ENCODE data around the gene CCDC60.
A peak's percentile ranks its signal among the peaks of the same experiment; 100 is the strongest.

Gene CCDC60

DNA sequence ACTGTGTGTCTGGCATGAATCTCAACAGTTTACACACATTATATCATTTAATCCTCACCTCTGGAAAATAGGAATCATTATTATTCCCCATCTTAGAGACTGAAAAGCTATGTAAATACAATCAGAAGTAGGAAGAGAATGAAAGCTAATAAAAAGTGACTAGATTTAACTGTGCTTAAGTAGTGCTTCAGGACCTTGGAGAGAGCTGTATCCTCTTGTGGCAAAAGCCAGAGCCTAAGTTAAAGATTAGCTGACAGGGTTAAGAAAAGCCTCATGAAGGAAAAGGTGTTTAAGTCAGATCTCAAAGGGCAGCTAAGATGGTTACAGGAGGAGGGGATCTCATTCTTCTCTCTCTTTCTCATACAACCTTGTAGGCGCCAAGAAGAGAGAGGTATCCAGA, 193.7 kb downstream of the CCDC60 start:
- DNase-seq (ENCODE audit: low read depth in 2 of 2) = no peak

DNA sequence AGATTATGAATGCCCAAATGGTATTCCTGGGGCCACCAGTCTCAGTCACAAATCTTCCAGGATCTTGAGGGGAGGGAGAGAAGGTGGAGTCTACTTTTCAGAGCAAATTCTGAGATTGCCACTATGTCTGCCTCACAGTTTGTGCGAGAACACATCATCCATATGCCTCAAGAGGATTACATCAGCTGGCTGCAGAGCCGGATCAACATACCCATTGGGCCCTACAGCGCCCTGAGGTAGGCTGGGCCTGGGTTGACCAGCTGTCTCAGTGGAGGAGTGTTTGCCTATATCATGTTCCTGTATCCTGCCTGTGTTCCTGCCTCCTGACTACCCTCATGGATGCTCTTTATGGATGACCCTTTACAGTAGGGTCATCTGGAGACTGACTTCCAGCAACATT, 205.9 kb downstream of the CCDC60 start:
- no peak for DNase-seq (ENCODE audit: low read depth in 2 of 2)

DNA sequence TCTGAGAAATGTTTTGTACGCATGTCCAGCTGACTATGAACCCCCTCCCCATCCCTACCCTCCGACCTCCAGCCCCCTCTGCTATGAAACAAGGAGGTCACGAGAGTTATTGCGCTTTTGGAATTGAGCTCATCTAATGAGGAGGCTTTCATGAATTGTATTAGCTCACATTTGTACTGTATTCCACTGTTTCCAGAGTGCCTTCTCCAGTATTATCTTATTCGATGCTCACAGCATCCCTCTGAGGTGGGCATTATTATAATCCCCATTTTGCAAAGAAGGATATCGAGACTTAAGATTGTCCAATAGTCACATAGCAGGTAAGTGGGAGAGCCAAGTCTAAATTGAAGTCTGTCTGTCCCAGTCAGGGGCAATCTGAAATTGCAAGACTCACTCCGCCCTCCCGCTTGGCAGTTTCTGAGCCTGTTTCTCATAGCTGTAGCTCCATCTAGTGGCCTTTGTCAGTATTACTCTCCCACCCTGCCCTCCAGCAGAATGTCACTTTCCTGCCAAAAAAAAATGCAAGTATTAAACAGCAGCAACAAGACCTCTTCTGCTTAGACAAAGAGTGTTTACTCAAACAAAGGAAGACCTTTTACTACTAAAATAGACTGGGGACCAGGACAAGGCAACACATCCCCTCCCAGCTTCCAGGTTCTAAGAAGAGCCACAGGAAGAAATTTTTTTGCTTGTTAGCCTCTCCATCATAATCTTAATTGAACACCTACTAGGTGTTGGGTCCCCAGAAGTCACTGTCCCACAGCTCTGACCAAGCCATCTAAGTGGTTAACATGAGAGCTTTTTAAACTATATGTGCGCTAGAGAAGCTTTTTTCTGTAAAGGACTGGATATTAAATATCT, 210.5 kb downstream of the CCDC60 start:
- DNase-seq (ENCODE audit: low read depth in 2 of 2) = peak; percentile 20 to 38

DNA sequence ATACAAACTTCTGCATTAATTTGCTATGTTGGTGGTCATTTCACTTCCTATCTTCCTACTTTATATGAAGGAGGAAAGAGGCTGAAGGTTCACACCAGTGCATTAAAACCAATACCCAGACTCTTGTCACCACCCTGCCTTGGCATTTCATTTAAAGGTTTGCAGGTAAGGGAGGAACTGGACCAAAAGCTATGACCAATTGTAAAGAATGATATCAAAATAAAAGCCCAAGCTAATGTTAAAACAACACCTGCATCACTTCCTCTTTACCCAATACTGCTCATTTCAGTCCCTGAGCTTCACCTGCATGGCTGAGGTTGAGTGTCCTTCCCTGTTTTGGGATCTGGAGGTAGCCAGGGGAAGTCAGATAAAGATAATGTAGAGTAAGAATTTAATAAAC, 211.8 kb downstream of the CCDC60 start:
- no peak for DNase-seq (ENCODE audit: low read depth in 2 of 2)

DNA sequence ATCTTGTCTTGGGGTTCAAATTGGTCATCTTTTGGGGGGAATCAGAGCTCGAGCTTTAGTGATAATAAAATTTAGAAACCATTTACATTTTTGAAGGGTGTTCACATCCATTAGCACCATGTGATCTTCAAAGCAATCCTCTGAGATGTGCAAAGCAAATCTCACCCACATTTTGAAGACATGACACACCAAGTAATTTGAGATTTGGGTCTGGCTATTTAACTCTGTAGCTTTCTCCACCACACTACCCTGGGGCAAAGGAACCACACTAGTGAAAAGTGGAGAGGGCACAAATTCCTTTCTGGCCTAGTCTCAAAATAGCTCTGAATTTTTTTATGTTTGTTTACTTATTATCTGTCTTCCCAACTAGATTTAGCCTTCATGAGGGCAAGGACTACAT, 212.5 kb downstream of the CCDC60 start:
- DNase-seq (ENCODE audit: low read depth in 2 of 2) = no peak

DNA sequence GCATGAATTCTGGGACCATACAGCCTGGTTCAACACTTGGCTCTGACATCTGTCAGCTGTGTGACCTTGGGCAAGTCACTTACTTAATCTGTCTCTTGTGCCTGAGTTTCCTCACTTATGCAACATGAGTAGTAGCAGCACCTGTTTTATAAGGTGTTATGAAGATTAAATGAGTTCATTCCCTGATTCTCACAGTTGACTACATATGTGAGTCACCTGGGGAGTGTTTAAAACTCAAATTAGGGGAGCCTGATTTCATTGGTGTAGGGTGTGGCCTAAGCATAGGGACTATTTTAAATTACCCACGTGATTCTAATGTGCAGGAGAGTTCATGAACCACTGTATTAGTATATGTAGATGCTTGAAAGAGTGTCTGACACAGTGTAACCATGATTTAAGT, 222.3 kb downstream of the CCDC60 start:
- no peak for DNase-seq (ENCODE audit: low read depth in 2 of 2)

DNA sequence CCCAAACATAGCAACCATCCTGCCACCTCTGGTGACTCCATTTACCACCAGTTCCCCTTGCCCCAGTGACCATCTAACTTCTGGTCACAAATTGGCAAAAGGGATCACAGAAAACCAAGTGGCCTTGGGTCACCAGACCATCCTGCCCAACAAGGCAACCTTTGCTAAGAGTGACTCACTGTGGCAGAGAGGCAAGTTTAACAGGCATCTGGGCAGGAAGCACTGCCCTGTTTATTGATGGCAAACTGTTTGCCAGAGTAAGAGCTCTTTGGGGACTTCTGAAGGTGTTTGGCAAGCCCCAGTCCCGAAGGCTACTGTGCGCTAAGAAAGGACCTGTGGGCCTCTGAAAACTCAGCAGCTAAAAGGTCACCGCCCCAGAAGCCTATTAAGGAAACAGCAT, 230.9 kb downstream of the CCDC60 start:
- no peak for DNase-seq (ENCODE audit: low read depth in 2 of 2)

DNA sequence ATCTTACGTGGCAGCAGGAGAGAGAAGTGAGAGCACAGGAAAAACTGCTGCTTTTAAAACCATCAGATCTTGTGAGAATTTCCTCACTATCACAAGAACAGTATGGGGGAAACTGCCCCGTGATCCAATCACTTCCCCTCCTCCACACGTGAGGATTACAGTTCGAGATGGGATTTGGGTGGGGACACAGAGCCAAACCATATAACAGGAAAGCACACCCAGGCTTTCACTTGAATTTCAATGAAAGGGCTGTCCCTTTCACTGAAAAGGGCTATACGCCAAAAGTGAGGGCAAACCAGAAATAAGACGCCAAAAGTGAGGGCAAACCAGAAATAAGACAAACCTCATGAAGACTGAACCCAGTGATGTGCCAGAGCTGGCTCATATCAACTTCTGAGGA, 236.2 kb downstream of the CCDC60 start:
- DNase-seq (ENCODE audit: low read depth in 2 of 2) = no peak

DNA sequence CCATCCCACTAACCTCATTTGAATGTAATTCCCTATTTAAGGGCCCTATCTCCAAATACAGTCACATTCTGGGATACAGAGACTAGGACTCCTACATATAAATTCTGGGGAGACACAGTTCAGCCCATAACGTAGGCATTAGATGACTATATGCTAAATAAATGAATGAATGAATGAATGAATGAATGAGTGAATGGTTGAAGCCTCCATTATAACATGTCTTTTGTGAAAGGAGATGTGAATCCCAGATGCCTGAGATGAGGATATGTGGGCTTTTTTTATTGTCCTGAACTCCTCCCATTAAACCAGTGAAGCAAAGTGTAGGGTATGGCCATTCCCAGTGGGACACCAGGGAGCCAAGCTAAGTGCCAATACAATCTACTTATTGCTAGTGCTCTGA, 238.6 kb downstream of the CCDC60 start:
- no peak for DNase-seq (ENCODE audit: low read depth in 2 of 2)

DNA sequence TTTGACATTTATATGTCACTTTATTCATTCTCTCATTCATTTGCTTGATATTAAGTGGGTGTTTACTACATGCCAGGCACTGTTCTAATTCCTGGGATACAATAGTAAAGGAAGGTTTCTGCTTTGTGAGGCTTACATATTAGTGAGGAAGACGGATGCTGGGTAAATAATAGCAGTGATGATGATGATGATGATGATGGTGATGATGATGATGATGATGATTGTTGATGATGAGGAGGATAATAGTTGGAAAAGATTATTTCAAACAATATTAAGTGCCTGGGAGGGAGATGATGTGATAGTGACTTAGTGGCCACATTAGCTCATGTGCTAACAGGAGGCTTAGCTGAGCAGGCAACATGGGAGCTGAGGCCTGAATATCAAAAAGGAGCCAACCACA, 239.7 kb downstream of the CCDC60 start:
- no peak for DNase-seq (ENCODE audit: low read depth in 2 of 2)

DNA sequence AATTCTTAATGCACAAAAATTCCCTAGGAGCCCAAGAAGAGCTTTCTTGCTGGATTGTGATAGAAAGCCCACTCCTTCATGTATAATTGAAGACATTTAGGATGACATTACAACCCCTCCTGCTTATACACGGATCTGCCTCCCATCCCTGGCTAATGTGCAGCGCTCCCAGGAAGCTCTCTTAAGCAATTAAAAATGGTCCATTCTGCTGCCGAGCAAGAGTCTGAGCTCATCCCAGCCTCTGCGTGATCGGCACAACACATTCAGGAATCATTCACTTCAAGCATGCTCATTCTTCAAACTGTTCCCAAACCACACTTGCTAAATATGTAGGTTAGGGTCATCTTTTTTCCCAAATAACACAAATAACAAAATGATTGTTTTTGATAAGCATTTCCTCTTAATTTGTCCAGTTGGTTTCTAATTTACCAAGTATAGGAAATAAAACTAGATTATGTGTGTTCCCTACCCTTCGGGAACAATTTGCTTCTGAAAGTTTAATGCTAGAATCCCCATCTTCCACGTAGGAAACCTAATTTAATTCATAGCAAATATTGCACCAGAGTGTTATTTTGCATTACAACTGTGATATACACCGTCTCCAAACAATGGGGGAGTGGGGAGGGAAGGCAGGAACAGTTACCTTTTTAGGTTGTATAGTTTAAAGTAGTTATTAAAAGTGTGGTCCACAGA, 241.7 kb downstream of the CCDC60 start:
- DNase-seq (ENCODE audit: low read depth in 2 of 2) = no peak

DNA sequence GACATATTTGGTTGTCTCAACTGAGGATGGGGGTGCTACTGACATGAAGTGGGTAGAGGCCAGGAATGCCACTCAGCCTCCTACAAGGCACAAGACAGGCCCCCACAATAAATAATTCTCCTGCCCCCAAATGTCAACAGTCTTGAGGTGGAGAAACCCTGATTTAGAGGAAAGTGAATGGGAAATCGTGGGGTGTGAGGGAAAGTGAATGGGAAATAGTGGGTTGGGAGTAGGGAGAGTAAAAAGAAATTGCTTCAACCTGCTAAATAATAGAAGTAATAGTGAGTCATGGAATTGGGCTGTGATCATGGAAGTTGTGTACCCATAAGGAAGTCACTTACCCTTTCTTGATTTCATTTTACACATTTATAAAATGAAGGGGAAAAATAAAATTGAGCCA, 242.4 kb downstream of the CCDC60 start:
- DNase-seq (ENCODE audit: low read depth in 2 of 2) = no peak

DNA sequence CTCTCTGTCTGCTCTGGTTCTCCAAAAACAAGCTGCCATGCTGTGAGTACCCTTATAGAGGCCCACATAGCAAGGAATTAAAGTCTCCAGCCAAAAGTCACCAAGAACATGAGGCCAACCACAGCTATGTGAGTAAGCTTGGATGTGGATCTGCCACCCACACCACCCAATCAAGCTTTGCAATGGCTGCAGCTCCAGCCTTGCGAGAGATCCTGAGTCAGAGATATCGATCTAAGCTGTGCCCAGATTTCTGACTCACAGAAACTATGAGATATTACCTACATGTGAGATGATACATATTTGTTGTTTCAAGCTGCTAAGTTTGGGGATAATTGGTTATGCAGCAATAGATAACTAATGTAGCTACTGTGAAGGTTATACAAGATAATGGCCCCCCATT, 243.6 kb downstream of the CCDC60 start:
- peak; percentile 7 to 30 for DNase-seq (ENCODE audit: low read depth in 2 of 2)

DNA sequence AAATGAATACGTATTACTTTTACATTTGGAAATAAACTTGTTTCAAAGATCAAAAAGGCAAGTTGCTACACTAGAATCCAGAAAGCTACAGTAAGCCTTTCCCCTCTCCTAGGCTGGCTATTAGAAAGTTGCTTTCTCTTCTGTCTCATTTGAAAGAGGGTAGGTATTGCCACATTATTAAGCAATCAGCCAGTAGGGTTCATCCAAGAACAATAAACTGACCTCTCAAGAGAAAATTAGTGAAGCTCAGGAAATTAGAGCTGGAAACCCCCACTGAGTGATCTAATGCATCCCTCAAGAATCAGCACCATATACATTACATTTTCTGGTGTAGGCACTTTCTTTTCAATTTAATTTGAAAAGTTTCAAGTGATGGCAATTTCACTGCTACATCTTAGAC, 254.6 kb downstream of the CCDC60 start:
- DNase-seq (ENCODE audit: low read depth in 2 of 2) = no peak

DNA sequence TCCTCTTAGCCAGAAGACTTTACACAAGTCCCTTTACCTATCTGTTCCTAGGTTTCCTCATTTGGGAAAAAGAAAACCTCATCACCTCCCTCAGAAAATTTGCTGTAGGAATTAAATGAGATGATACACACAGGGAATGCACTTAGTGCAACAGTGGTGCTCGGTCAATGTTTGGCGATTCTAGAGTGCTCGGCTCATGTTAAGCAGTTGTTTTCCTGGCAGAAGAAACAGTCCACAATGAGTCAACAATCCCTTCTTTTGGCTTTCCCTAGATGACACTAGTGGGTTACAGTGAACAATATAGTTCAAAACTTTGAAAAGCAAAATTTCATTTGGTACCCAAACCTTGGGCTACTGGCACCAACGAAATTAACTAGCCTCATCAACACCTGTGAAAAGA, 255.1 kb downstream of the CCDC60 start:
- no peak for DNase-seq (ENCODE audit: low read depth in 2 of 2)

Data from stimulated activated CD4-positive, alpha-beta T cell treated with anti-CD3 and anti-CD28 coated beads, Interleukin-15, amount 100 ng/mL, for 48 hours (primary cell).